ENCODE data around the gene BMPR1A.
"Not testable (repeated sequence)": the region's sequence is repeated elsewhere in the genome, so short reads cannot be mapped to it uniquely, and the experiment has no call there.

BMPR1A gene

DNA sequence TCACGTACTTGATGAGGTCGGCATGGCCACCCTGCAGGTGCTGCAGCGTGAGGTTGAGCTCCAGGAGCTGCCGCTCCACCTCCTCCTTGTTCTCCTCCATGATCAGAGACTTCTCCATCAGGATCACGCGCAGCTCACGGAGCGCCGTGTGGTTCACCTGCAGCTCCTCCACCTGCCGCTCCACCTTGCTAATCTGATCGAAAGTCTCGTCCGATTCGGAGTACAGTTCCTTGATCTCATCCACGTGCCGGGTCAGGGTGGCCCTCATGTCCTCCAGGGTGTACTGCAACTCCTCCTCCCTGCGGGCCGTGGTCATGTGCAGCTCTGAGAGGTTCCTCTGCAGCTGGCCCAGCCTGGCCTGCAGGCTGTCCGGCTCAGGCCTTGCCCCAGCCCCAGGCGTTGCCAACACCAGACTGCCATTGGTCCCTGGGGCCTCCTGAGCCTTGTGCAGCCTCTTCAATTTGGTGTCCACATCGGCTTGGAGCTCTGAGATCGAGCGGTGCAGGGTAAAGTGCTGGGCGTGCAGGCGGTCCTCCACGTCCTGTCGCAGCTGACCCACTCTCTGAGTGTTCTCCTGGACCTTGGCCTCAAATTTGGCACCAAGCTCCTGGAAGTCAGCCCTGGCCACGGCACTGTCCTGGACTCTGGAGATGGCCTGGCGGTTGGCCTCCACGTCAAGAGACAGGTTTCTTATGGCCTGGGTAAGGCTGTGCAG is 187.1 kb downstream of the BMPR1A start:
- DNase-seq, result no peak

DNA sequence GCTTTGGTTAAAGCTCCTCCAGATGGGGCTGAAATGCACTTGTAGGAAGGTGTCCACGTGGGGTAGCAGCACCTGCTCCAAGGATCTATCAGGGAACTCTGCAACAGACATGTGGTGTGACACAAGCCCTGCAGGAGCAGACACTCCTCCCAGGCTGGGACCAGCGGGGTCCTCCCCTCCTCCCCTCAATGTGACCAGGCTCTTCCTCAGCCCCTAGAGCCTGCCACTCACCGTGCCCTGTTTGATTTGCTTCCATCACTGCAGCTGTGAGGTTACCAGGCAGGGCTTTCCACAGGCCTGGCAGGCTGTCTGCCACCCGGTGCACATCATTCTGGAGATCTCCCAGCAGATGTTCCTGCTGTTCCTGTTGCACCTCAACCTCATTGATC is 187.6 kb downstream of the BMPR1A start:
- DNase-seq, result no peak

DNA sequence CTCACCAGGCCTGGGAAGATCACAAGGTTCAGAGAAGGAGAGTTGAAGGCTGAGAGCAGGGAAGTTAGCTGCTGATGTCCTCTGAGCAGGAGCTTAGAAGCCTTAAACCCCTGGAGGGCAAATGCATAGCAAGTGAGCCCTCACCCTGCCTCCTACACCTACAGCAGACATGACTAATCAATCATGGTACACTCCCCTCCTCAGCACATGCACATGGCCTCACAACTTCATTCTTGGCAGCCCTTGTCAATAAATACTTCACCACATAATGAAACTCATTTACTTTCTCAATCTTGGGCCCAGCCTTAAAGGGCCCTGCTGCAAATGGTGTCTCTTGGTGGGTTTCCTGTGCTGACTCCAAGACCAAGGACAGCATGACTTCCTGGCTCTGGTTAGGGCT is 188.1 kb downstream of the BMPR1A start:
- no peak for DNase-seq

DNA sequence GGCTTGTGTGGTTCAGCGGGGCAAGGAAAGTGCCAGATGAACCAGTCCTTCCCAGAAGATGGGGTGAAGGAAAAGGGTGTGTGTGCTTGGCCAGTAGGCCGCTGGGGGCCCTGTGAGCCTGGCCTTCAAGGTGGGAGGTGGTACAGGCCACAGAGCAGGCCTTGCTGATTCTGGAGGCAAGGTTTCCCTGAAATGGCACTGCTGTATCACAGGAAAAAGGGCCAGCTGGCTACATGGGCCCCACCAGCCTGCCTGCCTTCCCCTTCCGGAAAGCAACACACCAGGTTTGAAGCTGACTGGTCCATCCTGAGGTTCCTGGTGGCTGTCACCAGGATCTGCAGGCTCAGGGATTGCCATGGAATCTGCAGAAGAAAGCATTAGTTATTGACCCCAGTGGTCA is 188.5 kb downstream of the BMPR1A start:
- no peak for DNase-seq

DNA sequence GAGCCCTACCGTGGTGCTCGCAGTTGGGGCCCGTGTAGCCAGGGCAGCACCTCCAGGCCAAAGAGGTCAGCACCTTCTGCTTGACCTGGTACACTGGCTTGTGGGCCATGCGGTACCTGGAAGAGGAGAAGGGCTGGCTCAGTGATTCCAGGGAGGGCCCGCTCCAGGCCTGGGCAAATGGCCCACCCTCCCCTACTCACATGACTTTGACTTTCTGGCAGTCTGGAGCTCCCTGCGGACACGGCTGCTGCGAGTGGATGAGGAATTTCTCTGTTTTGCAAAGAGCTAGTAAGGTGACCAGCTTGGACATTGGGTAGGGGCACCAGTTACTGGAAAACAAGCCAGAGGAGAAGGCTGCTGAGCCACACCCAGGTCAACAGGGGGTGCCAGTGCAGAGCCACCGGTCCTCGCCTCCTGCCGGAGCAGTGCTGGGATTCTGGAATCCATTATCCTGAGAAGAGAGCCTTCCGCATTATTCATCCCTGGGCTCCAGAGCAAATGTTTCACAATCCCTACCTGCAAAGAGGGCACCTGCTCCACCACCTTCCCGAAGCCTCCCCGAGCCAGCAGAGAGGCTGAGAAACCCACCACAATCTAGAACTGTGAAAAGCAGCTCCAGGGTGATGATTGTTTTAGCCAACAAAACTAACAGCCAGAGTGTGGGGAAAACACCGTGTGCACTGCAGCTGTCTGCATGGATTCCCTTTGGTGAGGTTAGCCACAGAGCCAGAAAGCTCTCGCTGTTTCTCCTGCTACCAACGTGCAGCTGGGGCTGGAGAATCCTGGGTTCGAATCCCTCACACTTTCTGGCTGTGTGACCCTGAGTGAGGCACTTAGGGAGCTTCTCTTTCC is 189.2 kb downstream of the BMPR1A start:
- no peak for DNase-seq

DNA sequence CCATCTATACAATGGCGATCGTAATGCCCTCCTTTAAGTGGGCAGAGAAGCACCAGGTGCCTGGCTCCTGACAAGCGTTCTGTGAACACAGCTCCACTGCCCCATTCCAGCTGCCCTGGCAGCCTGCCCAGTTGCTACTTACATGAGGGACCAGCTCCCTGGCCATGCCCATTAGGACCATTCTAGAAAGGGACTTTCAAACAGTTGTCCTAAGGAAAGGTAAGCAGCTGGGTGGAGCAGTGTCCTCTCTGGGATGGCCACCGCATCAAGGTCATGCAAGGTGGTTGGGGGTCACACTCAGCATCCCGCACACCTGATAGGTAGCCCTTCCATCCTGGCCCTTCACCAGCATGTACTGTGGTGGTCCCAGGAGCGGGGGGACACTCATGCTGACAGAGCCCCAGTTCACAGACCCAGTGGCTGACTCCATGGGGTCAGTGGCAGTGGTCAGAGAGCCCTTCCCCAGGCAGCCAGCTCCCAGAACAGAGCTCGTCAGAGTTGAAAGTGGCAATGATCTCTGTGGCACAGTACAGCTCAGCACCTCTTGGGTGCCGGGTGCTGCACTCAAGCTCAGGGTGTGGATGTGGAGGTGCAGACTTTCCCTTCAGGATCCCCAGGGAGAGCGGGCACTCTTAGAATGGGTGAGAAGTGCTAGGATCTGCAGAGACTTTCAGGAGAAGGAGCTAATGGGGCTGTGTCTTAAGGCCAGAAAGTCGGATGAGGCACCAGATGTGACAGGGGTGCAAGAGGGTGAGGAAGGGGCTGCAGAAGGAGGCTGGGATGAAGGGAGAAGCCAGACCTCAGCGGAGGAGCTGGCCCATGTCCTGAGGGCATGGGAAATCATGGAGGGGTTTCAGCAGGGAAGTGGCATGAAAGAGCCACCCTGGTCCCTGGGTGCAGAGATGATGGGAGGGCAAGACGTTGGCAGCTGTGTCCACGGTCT is 190.1 kb downstream of the BMPR1A start:
- peak; percentile 88 for DNase-seq

DNA sequence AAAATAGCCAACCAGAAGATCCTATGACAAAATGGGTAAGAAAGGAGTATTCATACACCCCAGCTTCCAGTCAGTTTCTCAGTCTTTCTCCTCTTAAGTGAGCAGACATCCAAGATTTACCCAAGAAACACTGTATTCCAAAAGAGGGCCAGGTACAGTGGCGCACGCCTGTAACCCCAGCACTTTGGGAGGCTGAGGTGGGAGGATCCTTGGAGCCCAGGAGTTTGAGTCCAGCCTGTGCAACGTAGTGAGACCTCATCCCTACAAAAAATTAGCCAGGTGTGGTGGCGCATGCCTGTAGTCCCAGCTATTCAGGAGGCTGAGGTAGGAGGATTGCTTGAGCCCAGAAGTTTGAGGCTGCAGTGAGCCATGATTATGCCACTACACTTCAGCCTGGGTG is 191.4 kb downstream of the BMPR1A start:
- not testable (repeated sequence) for DNase-seq

DNA sequence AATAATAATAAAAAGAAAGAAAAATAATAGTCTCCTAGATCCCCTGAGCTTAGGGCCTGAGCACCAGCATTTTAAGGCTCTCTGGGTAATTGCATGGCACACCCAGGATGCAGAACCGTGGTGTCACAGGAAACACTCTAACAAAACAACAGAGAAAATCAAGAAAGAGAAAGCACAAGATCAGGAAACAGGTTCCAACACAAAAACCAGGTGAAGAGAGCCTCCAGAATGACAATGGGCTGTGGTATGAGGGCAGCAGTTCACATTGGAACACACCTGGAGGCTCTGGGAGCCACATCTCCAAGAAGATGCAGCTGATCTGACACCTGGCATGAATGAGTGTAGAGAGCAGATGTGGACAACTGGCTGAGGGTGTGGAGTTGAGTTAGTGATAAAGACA is 193.9 kb downstream of the BMPR1A start:
- no peak for DNase-seq

DNA sequence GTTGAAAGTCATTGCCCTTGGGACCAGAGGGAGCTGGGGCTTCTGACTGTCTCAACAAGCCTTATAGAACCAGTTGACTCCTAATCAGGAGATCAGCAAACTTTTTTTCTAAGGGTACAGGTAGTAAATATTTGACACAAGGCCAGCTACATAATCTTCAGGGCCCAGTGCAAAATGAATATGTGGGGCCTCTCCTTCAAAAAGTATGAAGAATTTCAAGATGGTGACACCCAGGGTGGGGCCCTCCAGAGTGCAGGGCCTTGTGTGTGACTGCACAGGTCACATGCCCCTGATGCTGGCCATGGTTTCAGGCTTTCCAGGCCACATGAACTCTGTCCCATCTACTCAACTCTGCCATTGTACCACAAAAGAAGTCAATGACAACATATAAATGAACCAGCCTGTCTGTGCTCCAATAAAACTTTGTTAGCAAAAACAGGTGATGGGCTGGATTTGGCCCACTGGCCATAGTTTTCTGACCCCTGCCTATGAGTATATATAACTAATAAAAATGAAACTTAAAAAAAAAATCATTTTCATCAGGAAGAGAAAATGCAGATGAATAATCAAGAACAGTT is 194.9 kb downstream of the BMPR1A start:
- no peak for DNase-seq

DNA sequence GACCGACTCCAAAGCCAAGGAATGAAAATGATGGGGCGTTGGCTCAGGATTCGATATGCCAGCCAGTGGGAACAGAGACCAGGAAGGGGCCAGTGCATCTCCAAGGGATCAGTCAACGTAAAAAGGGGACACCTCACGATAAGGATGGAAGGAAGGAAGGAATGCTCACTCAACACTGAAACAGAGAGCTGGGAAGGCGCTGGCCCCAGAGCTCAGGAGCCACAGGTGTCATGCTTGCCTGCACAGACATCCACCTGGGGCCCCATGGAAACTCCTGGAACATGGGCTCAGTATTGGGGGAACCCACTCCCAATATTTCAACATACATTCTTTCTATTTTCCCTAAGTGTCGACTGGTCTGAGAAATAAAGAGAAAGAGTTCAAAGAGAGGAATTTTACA is 195.7 kb downstream of the BMPR1A start:
- no peak for DNase-seq

DNA sequence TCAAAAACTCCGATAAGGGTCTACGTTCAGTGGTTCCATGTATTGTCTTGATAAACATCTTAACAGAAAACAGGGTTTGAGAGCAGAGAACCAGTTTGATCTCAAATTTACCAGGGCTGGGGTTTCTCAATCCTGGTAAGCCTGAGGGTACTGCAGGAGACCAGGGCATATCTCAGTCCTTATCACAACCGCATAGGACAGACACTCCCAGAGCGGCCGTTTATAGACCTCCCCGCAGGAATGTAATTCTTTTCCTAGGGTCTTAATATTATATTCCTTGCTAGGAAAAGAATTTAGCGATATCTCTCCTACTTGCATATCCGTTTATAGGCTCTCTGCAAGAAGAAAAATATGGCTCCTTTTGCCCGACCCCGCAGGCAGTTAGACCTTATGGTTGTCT is 196.3 kb downstream of the BMPR1A start:
- DNase-seq, result not testable (repeated sequence)

DNA sequence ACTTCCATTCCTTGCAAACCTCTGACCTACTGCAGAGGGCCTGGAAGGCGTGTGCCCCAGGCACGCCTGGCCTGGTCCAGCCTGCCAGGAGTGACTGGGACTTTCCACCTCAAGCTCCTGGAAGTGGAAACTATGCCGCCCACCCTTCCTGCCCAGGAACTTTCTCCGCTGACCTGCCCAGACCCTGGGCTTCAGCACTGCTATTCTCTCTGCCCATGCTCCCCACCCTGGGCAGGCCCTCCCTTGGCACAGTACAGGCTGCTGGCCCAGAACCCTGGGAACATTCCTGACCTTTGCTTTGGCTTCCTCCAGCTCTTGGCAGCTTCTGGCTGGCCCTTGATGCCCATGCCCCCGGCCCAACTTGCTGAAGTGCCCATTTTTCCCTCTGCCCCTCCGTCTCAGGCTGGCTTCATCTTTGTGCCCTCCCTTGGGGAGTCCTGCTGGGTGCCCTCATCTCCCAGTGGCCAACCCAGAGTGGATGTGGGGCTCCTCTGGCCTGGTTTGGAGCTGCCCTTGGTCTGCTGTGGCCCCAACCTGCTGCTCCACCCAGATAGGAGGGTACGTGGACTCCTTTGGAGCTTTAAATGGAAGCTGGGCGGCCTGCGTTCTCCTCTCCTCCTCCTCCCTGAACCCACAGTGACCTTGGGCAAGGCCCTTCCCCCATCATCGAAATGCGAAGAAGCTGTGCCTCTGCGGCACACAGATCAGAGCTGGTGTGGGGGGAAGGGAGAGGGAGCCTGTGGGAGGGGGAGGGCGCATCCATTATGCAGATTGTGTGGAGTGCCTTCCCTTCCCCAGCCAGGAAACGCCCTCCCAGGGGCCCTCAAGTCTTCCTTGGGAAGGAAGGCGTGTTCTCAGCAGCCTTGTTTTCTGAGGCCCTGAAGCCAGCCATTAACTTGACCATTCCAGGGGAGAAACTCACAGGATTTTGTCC is 197.6 kb downstream of the BMPR1A start:
- DNase-seq, result no peak

DNA sequence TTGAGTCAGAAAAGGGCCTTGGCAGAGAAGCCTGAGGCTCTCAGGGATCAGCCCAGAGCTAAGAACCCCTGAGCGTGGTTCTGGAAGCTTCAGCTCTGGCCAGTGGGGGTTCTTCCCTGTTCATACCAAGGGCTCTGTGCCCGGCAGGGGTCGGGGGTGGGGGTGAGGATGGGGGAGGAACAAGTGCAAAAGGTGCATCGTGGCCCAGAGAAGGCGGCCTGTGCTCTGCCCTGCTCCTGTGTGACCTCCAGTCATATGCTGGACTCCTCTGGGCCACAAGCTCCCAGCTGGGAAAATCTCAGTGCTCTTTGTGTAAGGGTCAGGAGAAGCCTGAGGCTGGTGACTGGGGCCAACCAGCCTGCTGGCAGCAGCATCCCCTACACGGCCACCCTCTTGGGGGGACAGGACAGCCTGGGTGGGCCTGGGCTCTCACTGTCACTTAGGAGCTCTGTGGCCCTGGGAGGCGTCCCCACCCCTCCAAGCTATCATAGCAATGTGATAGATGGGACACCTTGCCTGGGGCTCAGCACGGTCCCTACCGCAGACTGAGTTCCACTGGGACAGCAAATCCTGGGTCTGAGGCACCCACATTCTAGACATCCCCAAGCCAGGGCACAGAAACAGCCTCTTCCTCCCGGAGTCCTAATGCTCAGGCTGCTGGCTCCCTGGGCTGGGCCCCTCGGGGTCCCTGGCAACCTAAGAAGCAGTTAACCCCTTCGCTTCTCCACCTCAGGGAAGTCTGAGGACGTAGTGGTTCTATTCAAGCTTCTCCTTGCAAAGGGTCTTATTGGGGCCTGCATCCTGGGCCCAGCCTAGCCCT is 198.5 kb downstream of the BMPR1A start:
- DNase-seq, result no peak

DNA sequence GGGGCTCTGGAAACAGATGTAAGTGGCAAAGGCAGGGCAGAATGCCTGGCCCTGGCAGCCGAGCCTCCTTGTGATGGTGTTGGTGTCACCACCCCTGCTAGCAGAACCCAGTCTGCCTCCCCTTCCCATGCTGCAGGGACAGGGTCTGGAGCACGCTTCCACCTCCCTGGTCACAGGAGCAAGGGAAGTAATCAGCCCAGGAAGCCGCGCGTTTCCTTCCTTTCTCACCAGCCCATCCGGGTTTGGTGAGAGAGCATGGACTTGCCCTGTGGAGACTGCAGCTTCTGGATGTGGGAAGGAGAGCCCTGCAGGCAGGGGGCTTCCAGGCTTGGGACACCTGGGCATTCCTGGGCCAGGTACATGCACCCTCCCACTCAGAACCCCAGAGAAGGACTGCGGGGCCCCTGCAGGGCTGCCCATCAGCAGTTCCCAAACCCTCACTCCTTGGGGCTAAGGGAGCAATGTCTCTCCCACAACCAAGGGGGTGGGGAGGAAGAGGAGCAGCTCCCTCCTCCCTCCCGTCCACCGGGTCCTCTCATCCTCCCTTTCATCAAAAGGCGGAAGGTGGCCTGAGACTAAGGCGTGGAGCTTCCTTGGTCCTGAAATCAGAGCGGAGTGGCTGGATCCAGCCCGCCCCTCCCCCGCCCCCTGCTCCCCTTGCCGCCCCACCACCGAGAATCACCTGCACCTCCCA is 199.2 kb downstream of the BMPR1A start:
- no peak for DNase-seq

DNA sequence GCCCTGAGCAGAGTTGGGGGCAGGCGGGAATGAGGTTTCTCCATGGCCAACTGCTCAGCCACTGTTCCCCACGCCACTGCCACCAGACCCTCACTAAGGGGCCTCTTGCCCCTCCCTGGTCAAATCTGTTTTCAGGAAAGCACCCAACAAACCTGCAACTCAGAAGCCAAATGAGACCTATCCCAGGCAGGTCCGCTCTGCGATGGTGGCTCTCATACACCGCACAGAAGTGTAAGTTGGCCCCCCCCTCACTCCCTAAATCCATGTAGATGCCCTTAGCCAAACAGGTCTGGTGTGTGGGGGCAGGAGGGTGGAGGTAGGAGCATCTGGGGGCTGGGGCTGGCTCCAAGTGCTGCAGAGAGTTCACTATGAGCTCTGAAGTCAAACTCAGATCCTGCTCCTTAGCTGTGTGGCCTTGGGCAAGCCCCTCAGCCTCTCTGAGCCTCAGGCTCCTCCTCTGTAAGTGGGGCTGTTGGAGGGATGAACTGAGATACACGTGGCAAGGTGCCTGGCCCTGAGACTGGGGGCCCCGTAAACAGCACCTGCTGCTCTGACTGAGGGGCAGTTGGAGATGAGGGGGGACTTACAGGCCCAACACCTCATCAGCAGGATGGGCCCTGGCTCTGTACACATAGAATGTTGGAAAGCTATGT is 199.9 kb downstream of the BMPR1A start:
- DNase-seq, result no peak

DNA sequence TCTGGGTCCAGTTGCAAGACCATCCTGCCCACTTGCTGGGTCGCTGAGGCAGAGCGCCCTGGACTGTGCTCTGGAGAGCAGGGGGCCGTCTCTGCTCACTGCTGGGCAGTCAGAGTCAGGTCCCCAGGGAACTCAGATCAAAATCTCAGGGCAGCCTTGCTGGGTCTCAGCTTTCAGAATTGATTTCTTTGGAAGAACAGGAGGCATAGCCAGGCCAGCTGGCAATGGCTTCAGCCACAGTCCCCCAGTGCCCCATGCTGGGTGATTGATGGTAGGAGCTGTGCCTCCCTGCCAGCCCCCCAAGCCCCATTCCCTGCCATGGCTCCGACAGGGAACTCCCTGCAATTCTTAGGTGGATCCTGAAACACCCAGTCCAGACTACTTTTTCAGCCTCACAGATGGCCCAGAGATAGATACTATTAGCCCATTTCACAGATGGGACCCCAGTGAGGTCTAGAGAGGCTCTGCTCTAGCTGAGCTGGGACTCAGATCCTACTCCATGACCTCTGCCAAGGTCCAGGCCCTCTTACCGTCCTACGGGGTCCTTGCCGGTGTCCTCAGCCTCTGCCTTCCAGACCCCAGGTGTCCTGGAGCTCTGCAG is 200.5 kb downstream of the BMPR1A start:
- no peak for DNase-seq

DNA sequence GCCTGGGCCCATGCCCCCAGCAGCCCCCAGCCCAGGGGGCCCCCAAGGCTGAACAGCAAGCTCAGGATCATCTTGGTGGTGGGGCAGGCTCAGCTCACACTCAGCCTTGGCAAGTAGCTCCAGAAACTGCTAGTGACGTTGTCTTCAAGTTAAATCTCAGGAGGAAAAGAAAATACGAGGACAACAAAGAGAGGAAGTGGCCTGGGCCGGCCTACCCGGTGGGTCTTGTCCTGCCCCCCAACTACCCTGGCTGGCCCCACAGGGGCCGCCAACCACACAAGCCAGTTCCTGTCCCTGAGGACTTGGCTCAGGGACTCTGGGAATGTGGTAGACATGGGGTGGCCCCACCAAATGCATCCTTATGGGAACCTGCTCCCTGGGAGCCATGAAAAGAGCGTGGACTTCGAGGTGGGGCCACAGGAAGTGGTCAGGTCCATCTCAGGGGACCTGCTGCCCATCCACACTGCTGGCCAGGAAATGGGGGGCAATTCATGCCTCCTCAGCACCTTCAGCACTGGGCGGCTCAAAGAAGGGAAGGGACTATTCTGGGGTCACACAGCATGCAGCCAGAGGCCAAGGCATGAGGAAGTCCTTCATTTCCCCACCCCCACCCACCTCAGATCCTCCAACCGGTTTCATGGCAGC is 201.2 kb downstream of the BMPR1A start, which contains the start of gene MMRN2:
MMRN2 (minus strand) TSS at position 145 of the 645 bp plus-strand sequence; CDS start at position 71, 74 bp downstream.
- no peak for DNase-seq

DNA sequence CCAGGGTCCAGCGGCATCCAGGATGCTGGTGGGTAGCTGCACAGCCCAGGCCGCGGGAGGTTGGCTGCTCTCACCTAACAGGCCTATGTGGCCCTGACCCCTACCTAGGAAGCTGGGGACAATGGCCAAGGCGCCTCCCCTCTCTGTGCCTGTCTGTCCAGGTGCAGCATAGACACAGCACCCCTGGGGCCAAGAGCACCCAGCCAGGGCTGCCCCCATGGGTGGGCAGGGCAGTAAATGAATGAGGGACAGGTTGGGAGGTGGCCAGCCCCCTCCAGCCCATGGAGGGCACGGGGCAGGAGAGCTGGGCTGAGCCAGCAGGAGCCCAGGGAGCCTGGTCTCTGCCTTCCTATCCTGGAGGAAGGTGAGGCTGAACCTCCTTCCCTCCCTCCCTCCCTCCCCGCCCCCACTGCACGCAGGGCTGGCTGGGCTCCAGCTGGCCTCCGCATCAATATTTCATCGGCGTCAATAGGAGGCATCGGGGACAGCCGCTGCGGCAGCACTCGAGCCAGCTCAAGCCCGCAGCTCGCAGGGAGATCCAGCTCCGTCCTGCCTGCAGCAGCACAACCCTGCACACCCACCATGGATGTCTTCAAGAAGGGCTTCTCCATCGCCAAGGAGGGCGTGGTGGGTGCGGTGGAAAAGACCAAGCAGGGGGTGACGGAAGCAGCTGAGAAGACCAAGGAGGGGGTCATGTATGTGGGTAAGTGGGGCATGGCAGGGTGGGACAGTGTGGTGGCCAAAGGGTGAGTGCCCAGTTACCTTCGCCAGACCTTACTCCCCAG is 201.9 kb downstream of the BMPR1A start, which contains the start of gene SNCG:
SNCG (plus strand) TSS at position 484 of the 785 bp plus-strand sequence; CDS start at position 583, 99 bp downstream.
- DNase-seq, result no peak

Measured in NCI-H1092 (cell line).